NCI-H460 (cell line): Measurements from ENCODE around the gene GPR132. TPM values are rescaled to one million over a fixed set of nuclear protein-coding genes. Genes with fewer than 3 reads are reported as not detected.
"Not testable (repeated sequence)": the region's sequence is repeated elsewhere in the genome, so short reads cannot be mapped to it uniquely, and the experiment has no call there.

Source experiments
- DNase-seq: peaks from one replicate; pipeline ENCODE4 v3.0.0-alpha.2; 2016; ENCODE audit warnings: low read depth; ENCODE audit errors: extremely low read depth
- total RNA-seq: library from RNA; depleted of rRNA; stranded (reverse); fragments of >200 nt; shearing (Covaris generic); gene quantifications from 2 replicates; pipeline ENCODE4 v1.2.3, GENCODE V29; 2014

Gene GPR132
- total RNA-seq, 1 experiment from 2014 or later, result not detected

GRCh38 chr14:105076296-105076804, 11.1 kb upstream of the GPR132 start:
- DNase-seq, result no peak

- no peak for DNase-seq
Measured at GRCh38 chr14:105075379-105076295, 10.4 kb upstream of the GPR132 start.

- DNase-seq, result no peak
Measured at GRCh38 chr14:105074601-105075053, 9.4 kb upstream of the GPR132 start.

- DNase-seq, result no peak
Measured at GRCh38 chr14:105073720-105074600, 8.7 kb upstream of the GPR132 start.

- DNase-seq, result no peak
Measured at GRCh38 chr14:105072892-105073719, 7.9 kb upstream of the GPR132 start.

- no peak for DNase-seq
Measured at GRCh38 chr14:105072381-105072861, 7.2 kb upstream of the GPR132 start.

- no peak for DNase-seq
Measured at GRCh38 chr14:105071942-105072341, 6.7 kb upstream of the GPR132 start.

GRCh38 chr14:105071326-105071725, 6.1 kb upstream of the GPR132 start:
- DNase-seq, result no peak

- no peak for DNase-seq
Measured at GRCh38 chr14:105070760-105071137, 5.5 kb upstream of the GPR132 start.

GRCh38 chr14:105069871-105070759, 4.9 kb upstream of the GPR132 start:
- no peak for DNase-seq

GRCh38 chr14:105069522-105069870, 4.3 kb upstream of the GPR132 start:
- DNase-seq, result no peak

- DNase-seq, result no peak
Measured at GRCh38 chr14:105068818-105069217, 3.6 kb upstream of the GPR132 start.

- no peak for DNase-seq
Measured at GRCh38 chr14:105067969-105068301, 2.7 kb upstream of the GPR132 start.

GRCh38 chr14:105067140-105067968, 2.1 kb upstream of the GPR132 start:
- DNase-seq, result no peak

- no peak for DNase-seq
Measured at GRCh38 chr14:105066240-105067071, 1.2 kb upstream of the GPR132 start.

- DNase-seq, result no peak
Measured at GRCh38 chr14:105064721-105065143, 498 bp downstream of the GPR132 start.

- no peak for DNase-seq
Measured at GRCh38 chr14:105064001-105064400, 1.2 kb downstream of the GPR132 start.

- not testable (repeated sequence) for DNase-seq
Measured at GRCh38 chr14:105063506-105063905, 1.7 kb downstream of the GPR132 start.
